H4 (cell line): ENCODE results near the gene ASMT. TPM values are rescaled to one million over a fixed set of nuclear protein-coding genes. Genes with fewer than 3 reads are reported as not detected.
"Not testable (repeated sequence)": the region's sequence is repeated elsewhere in the genome, so short reads cannot be mapped to it uniquely, and the experiment has no call there.

ENCODE experiments used
- DNase-seq: peaks from one replicate; pipeline ENCODE4 v3.0.0-alpha.2; 2015; ENCODE audit warnings: low spot score
- total RNA-seq: library from RNA; depleted of rRNA; stranded (reverse); fragments of >200 nt; shearing (Covaris generic); gene quantifications from 2 replicates; pipeline ENCODE4 v1.2.3, GENCODE V29; 2014

The ASMT gene
- total RNA-seq, 1 experiment from 2014 or later = not detected

DNA sequence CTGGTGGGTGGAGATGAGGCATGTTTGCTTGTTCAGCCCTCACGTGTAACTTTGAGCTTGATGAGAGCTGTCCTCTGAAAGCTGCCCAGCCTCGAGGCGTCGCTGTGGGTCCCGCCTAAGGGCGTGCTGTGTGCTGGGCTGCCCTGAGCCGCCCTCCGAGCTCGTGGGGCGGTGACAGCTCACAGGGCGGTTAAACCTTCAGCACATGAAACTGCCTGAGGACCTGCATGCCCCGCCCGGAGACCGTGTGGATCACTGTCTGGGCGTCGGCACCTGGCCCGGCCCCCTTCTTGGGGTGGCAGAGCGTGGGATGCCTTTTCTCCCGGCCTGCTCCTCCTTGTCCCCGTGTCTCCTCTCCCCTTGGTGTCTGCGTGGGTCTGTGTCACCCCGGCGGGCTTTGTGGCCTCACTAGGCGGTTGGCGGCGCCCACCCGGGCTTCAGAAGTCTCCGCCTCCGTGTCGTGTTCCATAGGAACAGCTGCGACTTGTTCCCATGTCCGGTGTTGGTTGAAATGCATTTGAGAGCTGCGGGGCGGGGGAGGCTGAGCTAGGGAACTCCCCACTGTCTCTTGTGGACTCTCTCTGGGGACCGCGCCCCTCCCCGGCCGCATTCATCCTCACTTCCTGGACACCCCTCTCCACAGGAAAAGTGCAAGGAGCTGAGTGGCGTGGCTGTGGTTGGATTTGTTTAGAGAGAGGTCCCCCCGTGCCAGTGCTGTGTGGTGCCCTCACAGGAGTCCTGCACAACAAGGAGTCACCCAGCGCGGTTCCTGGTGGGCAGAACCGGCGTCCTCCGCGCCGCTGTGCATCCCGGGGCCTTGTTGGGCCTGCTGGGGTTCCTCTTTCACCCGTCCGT is 16.6 kb upstream of the ASMT start:
- no peak for DNase-seq

DNA sequence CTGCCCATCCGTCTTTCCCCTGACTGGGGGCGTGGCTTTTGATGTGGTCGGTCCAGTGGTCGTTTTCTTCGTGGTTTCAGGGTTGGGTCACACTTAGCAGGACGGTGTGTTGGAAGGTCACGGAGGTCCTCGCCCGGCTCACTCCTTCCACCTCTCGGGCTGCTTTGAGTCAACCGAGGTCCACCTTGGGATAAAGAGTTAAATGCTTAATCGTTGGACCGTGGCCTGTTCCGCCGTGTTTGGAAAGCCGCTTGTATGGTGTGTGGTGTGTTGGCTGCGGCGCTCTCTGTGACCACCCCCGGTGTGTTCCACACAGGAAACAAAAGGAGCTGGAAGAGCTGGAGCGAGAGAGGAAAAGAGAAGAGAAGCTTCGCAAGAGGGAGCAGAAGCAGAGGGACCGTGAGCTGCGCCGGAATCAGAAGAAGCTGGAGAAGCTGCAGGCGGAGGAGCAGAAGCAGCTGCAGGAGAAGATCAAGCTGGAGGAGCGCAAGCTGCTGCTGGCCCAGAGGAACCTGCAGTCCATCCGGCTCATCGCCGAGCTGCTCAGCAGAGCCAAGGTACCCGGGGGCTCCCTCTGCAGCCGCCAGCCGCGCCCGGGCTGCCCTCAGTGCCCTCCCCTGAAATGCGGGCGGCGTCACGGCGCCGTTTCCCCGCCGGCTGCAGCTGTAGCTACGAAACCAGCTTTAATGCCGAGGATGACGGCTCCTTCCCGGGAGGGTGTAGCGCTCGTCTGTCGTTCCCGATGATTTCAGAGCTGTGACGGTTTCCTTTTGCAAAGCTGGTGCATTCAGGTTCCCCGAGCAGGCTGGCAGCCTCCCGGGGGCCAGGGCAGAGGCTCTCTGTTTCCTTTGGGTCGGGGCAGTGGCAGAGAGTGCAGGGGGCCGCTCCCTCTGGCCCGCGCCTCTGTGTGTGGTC is 15.7 kb upstream of the ASMT start:
- no peak for DNase-seq

DNA sequence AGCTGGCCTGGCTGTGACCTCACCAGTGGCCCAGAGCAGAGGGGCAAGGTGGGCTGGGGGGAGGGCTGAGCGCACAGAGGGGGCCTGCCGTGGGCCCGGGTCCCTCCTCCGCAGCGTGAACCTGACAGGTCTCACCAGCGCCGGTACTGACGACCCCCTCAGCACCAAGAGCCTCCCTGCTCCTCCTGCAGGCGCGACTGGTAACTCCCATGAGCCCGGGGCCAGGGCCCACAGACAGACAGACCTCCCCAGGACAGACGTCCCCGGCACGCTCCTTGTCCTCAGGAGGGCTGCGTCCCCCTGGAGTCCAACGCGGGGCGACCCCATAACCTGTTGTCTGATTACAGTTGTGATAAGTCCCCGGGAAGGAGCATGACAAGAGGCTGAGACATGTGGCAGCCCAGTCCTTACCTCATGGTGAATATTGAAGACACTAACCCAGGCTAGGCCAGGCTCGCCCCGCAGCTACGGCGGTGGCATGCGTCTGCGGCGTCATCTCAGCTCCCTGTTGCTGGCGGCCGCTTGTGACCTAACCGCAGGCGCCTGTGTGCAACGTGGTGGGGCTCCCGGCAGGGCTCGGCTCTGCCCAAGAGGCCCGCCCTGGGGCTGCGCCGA is 15.0 kb upstream of the ASMT start:
- no peak for DNase-seq

DNA sequence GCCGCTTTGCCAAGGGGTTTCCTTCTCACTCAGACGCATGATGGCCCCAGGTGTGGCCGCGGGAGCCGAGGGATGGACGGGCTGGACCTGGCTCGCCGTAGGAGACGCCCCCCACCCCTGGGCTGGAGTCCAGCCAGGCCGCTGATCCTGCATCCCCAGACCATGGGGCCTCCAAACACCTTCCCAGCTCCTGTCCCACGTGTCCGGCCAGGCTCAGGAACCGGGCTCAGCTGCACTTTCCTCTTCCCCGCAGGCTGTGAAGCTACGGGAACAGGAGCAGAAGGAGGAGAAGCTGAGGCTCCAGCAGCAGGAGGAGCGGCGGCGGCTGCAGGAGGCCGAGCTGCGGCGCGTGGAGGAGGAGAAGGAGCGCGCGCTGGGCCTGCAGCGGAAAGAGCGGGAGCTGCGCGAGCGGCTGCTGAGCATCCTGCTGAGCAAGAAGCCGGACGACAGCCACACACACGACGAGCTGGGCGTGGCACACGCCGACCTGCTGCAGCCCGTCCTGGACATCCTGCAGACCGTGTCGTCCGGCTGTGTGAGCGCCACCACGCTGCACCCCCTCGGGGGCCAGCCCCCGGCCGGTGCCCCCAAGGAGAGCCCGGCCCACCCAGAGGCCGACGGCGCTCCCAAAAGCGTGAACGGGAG is 14.3 kb upstream of the ASMT start:
- DNase-seq = no peak

DNA sequence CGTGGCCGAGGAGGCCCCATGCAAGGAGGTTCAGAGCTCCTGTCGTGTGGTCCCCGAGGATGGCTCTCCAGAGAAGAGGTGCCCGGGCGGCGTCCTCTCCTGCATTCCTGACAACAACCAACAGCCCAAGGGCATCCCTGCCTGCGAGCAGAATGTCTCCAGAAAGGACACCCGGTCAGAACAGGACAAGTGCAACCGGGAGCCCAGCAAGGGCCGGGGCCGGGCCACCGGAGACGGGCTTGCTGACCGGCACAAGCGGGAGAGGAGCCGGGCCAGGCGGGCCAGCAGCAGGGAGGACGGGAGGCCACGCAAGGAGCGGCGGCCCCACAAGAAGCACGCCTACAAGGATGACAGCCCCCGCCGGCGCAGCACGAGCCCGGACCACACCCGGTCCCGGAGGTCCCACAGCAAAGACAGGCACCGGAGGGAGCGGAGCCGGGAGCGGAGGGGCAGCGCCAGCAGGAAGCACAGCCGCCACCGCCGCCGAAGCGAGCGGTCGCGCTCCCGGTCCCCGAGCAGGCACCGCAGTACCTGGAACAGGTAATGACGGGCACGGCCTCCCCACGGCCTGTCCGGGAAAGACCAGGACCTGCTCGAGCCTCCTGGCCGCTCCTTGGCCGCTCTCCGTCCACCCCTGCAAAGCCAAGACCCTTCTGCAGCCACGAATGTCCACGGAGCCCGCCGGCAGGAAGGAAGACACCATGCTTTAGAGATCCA is 13.7 kb upstream of the ASMT start:
- DNase-seq = no peak

DNA sequence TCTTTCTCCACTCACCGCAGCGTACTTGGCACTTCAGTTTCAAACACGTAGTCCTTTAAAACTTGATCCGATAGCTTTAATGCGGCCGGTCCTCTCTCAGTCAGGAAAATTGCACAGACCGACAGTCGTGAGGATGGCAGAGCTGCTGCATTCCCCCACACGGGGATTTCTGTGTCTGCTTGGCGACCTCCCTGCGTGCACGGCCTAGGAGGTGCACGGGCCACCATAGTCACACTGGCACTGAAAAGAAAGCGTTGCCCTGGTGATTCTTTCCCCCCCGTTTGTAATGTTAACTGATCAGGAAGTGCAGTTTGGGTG is 13.1 kb upstream of the ASMT start:
- DNase-seq = no peak

DNA sequence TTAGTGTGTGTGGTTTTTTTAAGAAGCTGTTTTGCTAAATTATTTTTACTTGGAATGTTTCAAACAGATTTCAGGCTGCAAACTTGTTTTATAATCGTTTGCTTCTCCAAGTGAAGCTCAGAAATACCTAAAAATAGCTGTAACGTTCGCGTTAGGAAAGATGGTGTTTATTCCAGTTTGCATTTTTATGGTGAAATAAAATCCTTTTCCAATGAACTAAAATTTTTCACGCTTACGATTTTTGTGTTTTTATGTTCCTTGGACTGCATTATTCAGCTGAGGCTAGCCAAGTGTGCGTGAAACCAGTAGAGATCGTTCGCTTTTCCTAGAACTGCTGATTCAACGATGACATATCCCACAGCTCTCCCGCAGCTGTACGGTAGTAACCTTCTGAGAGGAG is 12.6 kb upstream of the ASMT start:
- no peak for DNase-seq

DNA sequence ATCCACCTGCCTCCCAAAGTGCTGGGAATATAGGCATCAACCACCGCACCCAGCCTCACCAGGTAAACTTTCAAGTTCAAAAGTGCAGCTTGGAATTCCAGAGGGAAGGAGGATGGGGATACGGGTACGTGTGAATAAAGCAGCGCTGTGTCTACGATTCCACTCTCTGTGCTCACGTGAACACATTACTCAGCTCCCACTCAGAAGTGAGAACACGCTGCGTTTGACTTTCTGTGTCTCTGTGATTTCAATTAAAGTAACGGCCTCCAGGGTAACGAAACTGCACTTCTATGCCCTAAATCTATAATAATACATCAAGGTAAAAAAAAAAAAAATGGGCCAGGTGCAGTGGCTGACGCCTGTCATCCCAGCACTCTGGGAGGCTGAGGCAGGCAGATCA is 8.4 kb upstream of the ASMT start:
- no peak for DNase-seq

DNA sequence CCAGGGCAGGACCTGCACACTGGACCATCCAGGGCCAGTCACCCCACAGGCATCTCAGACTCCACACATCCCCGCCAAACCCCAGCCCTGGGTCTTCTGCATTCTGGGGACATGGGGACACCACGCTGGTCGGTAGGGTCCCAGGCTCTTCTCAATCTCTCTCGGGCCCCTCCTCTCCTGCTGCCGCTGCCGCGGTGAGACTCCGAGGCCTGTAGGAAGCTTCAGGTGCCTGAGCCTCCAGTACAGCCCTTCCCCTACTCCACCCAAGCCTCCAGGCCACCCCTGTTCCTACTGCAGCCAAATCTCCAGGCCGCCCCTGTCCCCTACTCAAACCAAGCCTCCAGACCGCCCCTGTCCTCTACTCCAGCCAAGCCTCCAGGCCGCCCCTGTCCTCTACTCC is 5.5 kb upstream of the ASMT start:
- DNase-seq = no peak

DNA sequence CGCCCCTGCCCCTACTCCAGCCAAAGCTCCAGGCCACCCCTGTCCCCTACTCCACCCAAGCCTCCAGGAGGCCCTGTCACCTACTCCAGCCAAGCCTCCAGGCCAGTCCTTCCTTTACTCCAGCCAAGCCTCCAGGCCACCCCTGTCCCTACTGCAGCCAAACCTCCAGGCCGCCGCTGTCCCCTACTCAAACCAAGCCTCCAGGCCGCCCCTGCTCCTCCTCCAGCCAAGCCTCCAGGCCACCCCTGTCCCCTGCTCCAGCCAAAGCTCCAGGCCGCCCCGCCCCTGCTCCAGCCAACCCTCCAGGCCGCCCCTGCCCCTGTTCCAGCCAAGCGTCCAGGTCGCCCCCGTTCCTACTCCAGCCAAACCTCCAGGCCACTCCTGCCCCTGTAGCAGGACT is 5.1 kb upstream of the ASMT start:
- DNase-seq = no peak

DNA sequence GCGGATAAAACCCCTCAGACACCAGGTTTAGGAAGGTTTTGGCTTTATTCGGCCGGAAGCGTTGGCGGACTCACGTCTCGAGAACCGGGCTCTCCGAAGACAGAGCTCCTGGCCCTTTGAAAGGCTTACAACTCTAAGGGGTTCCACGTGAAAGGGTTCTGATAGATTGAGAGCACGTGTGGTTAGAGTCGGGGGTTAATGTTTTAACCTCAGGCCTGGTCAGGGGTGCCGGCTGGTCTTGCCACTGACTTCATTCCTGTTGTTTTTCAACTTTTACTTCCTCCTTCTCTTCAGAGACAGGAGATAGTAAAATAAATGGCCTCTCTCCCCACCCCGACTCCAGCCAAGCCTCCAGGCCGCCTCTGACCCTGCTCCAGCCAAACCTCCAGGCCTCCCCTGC is 4.7 kb upstream of the ASMT start:
- no peak for DNase-seq

DNA sequence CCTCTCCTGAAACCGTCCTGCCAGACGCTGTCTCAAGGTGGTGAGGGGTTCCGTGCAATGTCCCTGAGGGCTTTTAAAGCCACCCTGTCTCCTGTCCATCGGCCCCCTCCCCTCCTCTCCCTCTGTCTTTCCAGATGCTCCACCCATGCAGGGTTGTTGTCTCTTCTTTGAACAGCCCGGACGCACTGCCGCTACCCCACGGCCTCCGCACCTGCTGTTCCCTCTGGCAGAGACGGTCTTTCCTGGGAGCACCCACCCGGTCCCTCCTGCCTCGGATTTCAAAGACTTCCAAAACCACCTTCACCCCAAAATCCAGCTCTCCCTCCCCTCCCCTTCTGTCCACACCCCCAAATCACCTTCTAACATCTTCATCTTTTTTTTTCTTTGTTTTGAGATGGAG is 4.1 kb upstream of the ASMT start:
- no peak for DNase-seq

DNA sequence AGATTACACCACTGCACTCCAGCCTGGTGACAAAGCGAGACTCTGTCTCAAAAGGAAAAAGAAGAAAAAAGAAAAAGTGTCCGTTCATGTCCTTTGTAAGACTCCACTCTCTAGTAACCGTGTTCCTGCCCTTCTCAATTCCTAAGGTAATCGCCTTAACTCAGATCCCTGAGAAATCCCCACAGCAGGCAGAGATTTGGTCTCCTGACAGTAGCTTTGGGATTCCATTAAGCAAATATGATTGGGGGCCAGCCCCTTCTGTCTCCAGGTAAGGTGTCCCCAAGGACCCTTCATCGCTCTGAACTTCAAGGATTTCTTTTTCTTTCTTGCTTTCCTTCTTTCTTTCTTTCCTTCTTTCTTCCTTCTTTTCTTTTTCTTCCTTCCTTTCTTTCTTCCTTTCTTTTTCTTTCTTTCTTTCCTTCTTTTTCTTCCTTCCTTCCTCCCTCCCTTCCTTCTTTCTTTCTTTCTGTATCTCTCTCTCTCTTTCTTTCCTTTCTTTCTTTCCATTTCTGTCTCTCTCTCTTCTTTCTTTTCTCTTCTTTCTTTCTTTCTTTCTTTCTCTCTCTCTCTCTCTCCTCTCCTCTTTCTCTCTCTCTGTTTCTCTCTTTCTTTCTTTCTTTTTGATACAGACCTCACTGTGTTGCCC is 2.1 kb upstream of the ASMT start:
- no peak for DNase-seq

DNA sequence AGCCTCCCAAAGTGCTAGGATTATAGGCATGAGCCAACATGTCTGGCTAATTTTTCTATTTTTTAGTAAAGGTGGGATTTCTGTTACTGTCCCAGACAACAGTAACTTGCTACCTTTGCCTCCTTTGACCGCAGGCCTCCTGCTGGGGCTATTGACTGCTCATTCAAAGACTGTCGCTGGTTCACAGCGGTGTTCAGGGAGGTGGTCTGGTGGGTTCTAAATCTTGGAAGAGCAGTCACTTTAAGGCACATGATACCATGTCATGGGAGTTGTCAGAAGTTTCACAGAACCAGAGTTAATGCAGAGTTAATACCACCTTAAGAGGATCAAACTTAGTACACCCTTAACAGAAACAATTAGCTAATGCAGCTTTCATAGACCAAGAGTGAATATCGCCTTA is 3.8 kb downstream of the ASMT start:
- no peak for DNase-seq

DNA sequence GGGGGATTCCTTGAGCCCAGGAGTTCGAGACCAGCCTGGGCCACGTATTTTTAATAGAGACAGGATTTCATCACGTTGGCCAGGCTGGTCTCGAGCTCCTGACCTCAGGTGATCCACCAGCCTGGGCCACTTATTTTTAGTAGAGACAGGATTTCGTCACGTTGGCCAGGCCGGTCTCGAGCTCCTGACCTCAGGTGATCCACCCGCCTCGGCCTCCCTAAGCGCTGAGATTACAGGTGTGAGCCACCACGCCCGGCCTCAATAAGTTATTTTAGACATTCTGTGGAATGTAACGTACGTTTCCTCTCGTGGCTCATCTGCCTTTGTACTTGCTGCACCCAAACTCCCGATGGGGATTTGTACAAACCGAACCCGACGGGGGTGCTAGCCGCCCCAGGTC is 8.8 kb downstream of the ASMT start:
- DNase-seq = no peak

DNA sequence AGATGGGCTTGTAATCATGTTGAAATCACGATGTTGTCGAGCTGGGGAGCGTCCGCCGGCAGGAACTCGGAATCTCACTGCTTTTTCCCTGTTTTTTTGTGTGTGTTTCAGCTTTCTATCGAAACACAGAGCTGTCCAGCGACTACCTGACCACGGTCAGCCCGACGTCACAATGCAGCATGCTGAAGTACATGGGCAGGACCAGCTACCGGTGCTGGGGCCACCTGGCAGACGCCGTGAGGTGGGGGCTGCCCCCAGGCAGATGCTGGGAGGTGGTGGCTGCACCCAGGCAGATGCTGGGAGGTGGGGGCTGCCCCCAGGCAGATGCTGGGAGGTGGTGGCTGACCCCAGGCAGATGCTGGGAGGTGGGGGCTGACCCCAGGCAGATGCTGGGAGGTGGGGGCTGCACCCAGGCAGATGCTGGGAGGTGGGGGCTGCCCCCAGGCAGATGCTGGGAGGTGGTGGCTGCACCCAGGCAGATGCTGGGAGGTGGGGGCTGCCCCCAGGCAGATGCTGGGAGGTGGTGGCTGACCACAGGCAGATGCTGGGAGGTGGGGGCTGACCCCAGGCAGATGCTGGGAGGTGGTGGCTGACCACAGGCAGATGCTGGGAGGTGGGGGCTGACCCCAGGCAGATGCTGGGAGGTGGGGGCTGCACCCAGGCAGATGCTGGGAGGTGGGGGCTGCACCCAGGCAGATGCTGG is 9.4 kb downstream of the ASMT start:
- not testable (repeated sequence) for DNase-seq

DNA sequence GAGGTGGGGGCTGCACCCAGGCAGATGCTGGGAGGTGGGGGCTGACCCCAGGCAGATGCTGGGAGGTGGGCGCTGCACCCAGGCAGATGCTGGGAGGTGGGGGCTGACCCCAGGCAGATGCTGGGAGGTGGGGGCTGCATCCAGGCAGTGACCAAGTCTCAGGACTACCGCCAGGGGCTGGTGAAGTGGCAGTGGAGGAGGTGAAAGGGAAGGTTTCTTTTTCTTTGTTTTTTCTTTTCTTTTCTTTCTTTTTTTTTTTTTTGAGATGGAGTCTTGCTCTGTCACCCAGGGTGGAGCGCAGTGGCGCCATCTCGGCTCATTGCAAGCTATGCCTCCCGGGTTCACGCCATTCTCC is 10.0 kb downstream of the ASMT start:
- DNase-seq = not testable (repeated sequence)

DNA sequence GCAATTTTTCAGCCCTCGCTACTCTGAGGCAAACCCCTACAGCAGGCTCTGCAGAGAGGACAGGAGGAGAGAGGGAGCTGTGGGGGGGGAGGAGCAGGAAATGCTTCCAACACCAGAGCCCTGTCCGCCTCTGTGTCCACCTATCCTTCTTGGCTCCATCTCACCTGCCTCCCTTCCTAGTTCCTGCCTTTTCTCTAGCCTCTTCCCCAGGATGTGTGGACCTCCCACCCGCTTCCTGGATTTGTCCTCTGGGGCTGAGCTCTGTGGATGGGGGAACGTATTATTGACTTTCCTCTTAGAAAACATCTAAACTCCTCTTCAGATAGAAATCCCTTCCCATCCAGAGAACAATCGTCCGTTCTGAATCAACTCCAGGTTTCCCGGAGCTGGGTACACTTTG is 14.4 kb downstream of the ASMT start:
- no peak for DNase-seq

DNA sequence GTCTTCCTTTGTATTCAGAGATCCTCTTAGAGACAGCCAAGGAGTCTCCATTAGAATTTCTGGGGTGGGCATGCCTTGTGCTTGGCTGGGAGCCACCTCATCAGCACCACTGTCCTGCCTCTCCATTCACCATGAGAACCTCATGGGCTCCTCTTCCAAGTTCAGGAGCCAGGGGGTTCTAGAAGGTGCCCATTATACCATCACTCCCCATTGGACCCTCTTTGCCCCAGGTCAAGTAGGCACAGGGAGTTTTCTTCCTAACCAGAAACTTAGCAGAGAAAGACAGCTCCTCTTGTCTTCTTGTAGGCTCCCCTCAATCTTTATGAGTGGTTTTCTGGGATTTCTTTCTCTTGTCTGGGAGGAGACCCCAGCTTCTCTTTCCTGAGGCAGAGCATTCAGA is 31.1 kb downstream of the ASMT start:
- DNase-seq = no peak

DNA sequence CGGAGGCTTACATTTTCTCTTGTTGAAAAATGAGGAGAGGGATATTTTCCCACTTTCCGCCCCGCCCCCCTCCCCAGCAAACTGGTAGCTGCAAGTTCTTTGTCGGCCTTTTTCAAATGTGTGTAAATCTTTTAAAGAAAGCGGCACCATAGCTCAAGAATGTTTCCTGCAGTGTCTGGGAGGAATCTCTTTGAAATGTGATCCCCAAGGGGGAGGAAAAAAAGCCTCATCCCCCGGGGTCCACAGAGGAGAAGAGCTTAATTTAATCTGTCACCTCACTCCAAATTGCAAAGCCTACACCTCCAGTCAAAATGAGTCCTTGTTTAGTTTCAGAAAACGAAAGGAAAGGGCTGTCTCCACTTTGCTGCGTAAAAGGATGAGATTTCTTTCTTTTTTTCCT is 34.8 kb downstream of the ASMT start:
- no peak for DNase-seq
